GM06990 (cell line): ENCODE results near the gene EFNA3.

Source experiments
- DNase-seq: peaks from one replicate; pipeline ENCODE4 v3.0.0-alpha.2; 2011; ENCODE audit not compliant: insufficient read length; ENCODE audit errors: extremely low read depth
- H3K27me3 ChIP-seq: replicated peaks from 2 replicates; pipeline ENCODE4 v1.6.0; 2011; ENCODE audit warnings: low read length; ENCODE audit not compliant: control insufficient read depth, insufficient read depth
- H3K36me3 ChIP-seq: 2 replicates; pipeline ENCODE4 v1.5.1; 2011; ENCODE audit warnings: low read length; ENCODE audit not compliant: control insufficient read depth, insufficient read depth
- H3K4me3 ChIP-seq: replicated peaks from 2 replicates; pipeline ENCODE4 v1.5.1; 2011; ENCODE audit warnings: low read depth, mild to moderate bottlenecking, control low read depth, low read length
- CTCF ChIP-seq: IDR thresholded peaks from 2 replicates; pipeline ENCODE4 v1.5.1; 2011; ENCODE audit warnings: low read length, control low read depth, mild to moderate bottlenecking, inconsistent platforms; ENCODE audit not compliant: insufficient read depth, poor library complexity, severe bottlenecking

The EFNA3 gene

GRCh38 chr1:155082301-155083051, 3.8 kb downstream of the EFNA3 start:
- Histone ChIP-seq H3K36me3 (no peaks in the 10 kb centered on the region), H3K27me3 (peaks cover 5% of the 10 kb centered on the region), H3K4me3 (no peak overlapping the region)
- no peak for TF ChIP-seq CTCF
- DNase-seq: no peak

GRCh38 chr1:155083052-155083541, 4.5 kb downstream of the EFNA3 start:
- H3K36me3 ChIP-seq: no peaks in the 10 kb centered on the region
- no peak for TF ChIP-seq CTCF
- DNase-seq: no peak
- H3K4me3 ChIP-seq: no peak overlapping the region
- peaks cover 5% of the 10 kb centered on the region for H3K27me3 ChIP-seq

GRCh38 chr1:155083865-155084721, 5.5 kb downstream of the EFNA3 start:
- Histone ChIP-seq H3K36me3 (no peaks in the 10 kb centered on the region), H3K27me3 (peaks cover 5% of the 10 kb centered on the region), H3K4me3 (peak overlapping the region; percentile 19; the same call in 1 of the 2 replicates)
- TF ChIP-seq CTCF: peak; percentile 28
- DNase-seq: no peak

GRCh38 chr1:155084722-155085503, 6.3 kb downstream of the EFNA3 start:
- H3K4me3 ChIP-seq: peak overlapping the region; percentile 72
- peaks cover 3% of the 10 kb centered on the region for H3K27me3 ChIP-seq
- peak; percentile 93 for TF ChIP-seq CTCF
- H3K36me3 ChIP-seq: no peaks in the 10 kb centered on the region
- DNase-seq: peak; percentile 98

GRCh38 chr1:155085504-155086127, 7.0 kb downstream of the EFNA3 start:
- Histone ChIP-seq H3K36me3 (no peaks in the 10 kb centered on the region), H3K27me3 (peaks cover 3% of the 10 kb centered on the region), H3K4me3 (peak overlapping the region; percentile 72)
- DNase-seq: peak; percentile 55
- TF ChIP-seq CTCF: no peak
